ENCODE measurements around the gene TSHZ1.

- no peak for TF ChIP-seq TAF1 (IDR thresholded peaks at IDR 0.05; ENCODE audit: borderline replicate concordance, insufficient read depth, low read length)
- no peak for TF ChIP-seq SIN3A (IDR thresholded peaks at IDR 0.05; ENCODE audit: borderline replicate concordance, insufficient read depth, low read length)
- TF ChIP-seq POLR2AphosphoS5 (IDR thresholded peaks at IDR 0.05; ENCODE audit: low read depth, low read length) = no peak
Measured at GRCh38 chr18:75319905-75320304, 109.3 kb downstream of the TSHZ1 start.
